ENCODE data around the gene DCC. TPM values are rescaled to one million over a fixed set of nuclear protein-coding genes. Genes with fewer than 3 reads are reported as not detected.
"Not testable (repeated sequence)": the region's sequence is repeated elsewhere in the genome, so short reads cannot be mapped to it uniquely, and the experiment has no call there.

The DCC gene
- total RNA-seq, 2 donors from 2014 or later = 0.33 TPM; not detected in 1

- Histone ChIP-seq H3K4me1 (no peaks in the 10 kb centered on the region), H3K36me3 (replicated peaks in 1 of 2; ENCODE audit: insufficient read depth in 1 of 2, low read depth in 2 of 2) (no peaks in the 10 kb centered on the region), H3K4me3 (no peak overlapping the region), H3K27ac (no peak overlapping the region), H3K9me3 (no peaks in the 10 kb centered on the region), H3K27me3 (no peaks in the 10 kb centered on the region)
- no peak for DNase-seq
- intact Hi-C loops (cut with DNase I) = no loop called here
- no peak for ATAC-seq
- no peak for TF ChIP-seq POLR2A (IDR thresholded peaks at IDR 0.05)
These were observed 1118.3 kb downstream of the DCC start for GRCh38 chr18:53458268-53458667.

- no peaks in the 10 kb centered on the region for H3K27me3 ChIP-seq
- H3K36me3 ChIP-seq (replicated peaks in 1 of 2; ENCODE audit: insufficient read depth in 1 of 2, low read depth in 2 of 2) = no peaks in the 10 kb centered on the region
- no peak for ATAC-seq
- H3K4me3 ChIP-seq = no peak overlapping the region
- no peak overlapping the region for H3K27ac ChIP-seq
- intact Hi-C loops (cut with DNase I) = no loop called here
- DNase-seq = no peak
- no peaks in the 10 kb centered on the region for H3K4me1 ChIP-seq
- 29 to 40% methylated on average over 5 of the region's 5 CpGs for WGBS, 2 donors
- H3K9me3 ChIP-seq = no peaks in the 10 kb centered on the region
- TF ChIP-seq POLR2A (IDR thresholded peaks at IDR 0.05) = no peak
- TF ChIP-seq CTCF (IDR thresholded peaks at IDR 0.05) = no peak
These were observed 1119.1 kb downstream of the DCC start for GRCh38 chr18:53458944-53459580.

GRCh38 chr18:53467756-53468155 is 1127.8 kb downstream of the DCC start:
- WGBS, 2 donors = 85 to 87% methylated on average over 5 of the region's 5 CpGs
- Histone ChIP-seq H3K27ac (no peak overlapping the region), H3K4me3 (no peak overlapping the region), H3K36me3 (replicated peaks in 1 of 2; ENCODE audit: insufficient read depth in 1 of 2, low read depth in 2 of 2) (no peaks in the 10 kb centered on the region), H3K4me1 (no peaks in the 10 kb centered on the region), H3K9me3 (no peaks in the 10 kb centered on the region), H3K27me3 (no peaks in the 10 kb centered on the region)
- DNase-seq (no peak), ATAC-seq (no peak)
- no peak for TF ChIP-seq CTCF (IDR thresholded peaks at IDR 0.05)
- intact Hi-C loops (cut with DNase I) = no loop called here

- H3K4me1 ChIP-seq; H3K27ac ChIP-seq; H3K27me3 ChIP-seq; DNase-seq; H3K4me3 ChIP-seq; intact Hi-C loops (cut with DNase I); ATAC-seq; H3K36me3 ChIP-seq (replicated peaks in 1 of 2; ENCODE audit: insufficient read depth in 1 of 2, low read depth in 2 of 2); H3K9me3 ChIP-seq: not testable (repeated sequence)
- WGBS, 2 donors = 63 to 79% methylated on average over 2 of the region's 2 CpGs
These were observed 1128.2 kb downstream of the DCC start for GRCh38 chr18:53468173-53468572.

- 34 to 41% methylated on average over 2 of the region's 2 CpGs for WGBS, 2 donors
- no peak for DNase-seq
- TF ChIP-seq POLR2A (IDR thresholded peaks at IDR 0.05) (no peak), CTCF (IDR thresholded peaks at IDR 0.05) (no peak)
- H3K27ac ChIP-seq = no peak overlapping the region
- H3K4me3 ChIP-seq = no peak overlapping the region
- no peaks in the 10 kb centered on the region for H3K4me1 ChIP-seq
- intact Hi-C loops (cut with DNase I) = no loop called here
- no peaks in the 10 kb centered on the region for H3K36me3 ChIP-seq (replicated peaks in 1 of 2; ENCODE audit: insufficient read depth in 1 of 2, low read depth in 2 of 2)
- no peaks in the 10 kb centered on the region for H3K9me3 ChIP-seq
- no peaks in the 10 kb centered on the region for H3K27me3 ChIP-seq
- no peak for ATAC-seq
These were observed 1132.5 kb downstream of the DCC start for GRCh38 chr18:53472546-53472945.

- TF ChIP-seq CTCF (IDR thresholded peaks at IDR 0.05) = no peak
- no peak for TF ChIP-seq POLR2A (IDR thresholded peaks at IDR 0.05)
- intact Hi-C loops (cut with DNase I) = no loop called here
- ATAC-seq = no peak
- no peaks in the 10 kb centered on the region for H3K9me3 ChIP-seq
- no peak for DNase-seq
- 66 to 74% methylated on average over 3 of the region's 3 CpGs for WGBS, 2 donors
- no peak overlapping the region for H3K27ac ChIP-seq
- H3K4me1 ChIP-seq = no peaks in the 10 kb centered on the region
- H3K36me3 ChIP-seq (replicated peaks in 1 of 2; ENCODE audit: insufficient read depth in 1 of 2, low read depth in 2 of 2) = no peaks in the 10 kb centered on the region
- H3K27me3 ChIP-seq = no peaks in the 10 kb centered on the region
- no peak overlapping the region for H3K4me3 ChIP-seq
These were observed 1138.2 kb downstream of the DCC start for GRCh38 chr18:53478155-53478554.

Measured in body of pancreas (tissue), 4 donors.